ENCODE measurements around the gene GYPB.
"Not testable (repeated sequence)": the region's sequence is repeated elsewhere in the genome, so short reads cannot be mapped to it uniquely, and the experiment has no call there.

GRCh38 chr4:144005558-144005953, 13.6 kb downstream of the GYPB start:
- not testable (repeated sequence) for TF ChIP-seq ZFX (IDR thresholded peaks at IDR 0.05; ENCODE audit: borderline replicate concordance); CTCF (IDR thresholded peaks at IDR 0.05)

Measured in 22Rv1 (cell line).